Kidney (tissue), 22 donors: ENCODE results near the gene TSSK1B. TPM values are rescaled to one million over a fixed set of nuclear protein-coding genes. Genes with fewer than 3 reads are reported as not detected.

Experiments
- DNase-seq, 5 donors: peaks; one replicate each; pipeline ENCODE4 v3.0.0-alpha.2; 2013 to 2020
- FAIRE-seq: peaks from 2 replicates; lab custom pipeline; 2012; peaks lifted over from hg19 to GRCh38; lab: Jason Lieb, UNC
- H3K27ac ChIP-seq, 2 donors: one replicate each; pipeline ENCODE4 v1.7.0; 2013; ENCODE audit warnings: low read depth in 2 of 2, low read length in 2 of 2, inconsistent platforms in 1 of 2
- H3K27me3 ChIP-seq: one replicate; pipeline ENCODE4 v1.7.1; 2013; ENCODE audit warnings: low read length, inconsistent platforms; ENCODE audit not compliant: control insufficient read depth, insufficient read depth
- H3K36me3 ChIP-seq, 3 donors: one replicate each; pipeline versions ENCODE4 v1.7.0 to v1.7.1; 2013; ENCODE audit warnings: low read length in 3 of 3, control low read depth in 1 of 3, inconsistent platforms in 1 of 3; ENCODE audit not compliant: insufficient read depth in 3 of 3, control insufficient read depth in 2 of 3
- H3K4me1 ChIP-seq, 3 donors: one replicate each; pipeline versions ENCODE4 v1.7.0 to v1.7.1; 2013; ENCODE audit warnings: low read length in 3 of 3, inconsistent platforms in 1 of 3, low read depth in 1 of 3; ENCODE audit not compliant: control insufficient read depth in 2 of 3, insufficient read depth in 2 of 3
- H3K4me3 ChIP-seq, 3 donors: one replicate each; pipeline versions ENCODE4 v1.7.0 to v1.8.1; 2013; ENCODE audit warnings: low read length in 3 of 3, control low read depth in 1 of 3, inconsistent platforms in 1 of 3
- H3K9ac ChIP-seq, 3 donors: one replicate each; pipeline versions ENCODE4 v1.7.0 to v1.7.1; 2013; ENCODE audit warnings: low read length in 3 of 3, control low read depth in 1 of 3, inconsistent platforms in 1 of 3
- H3K9me3 ChIP-seq, 3 donors: one replicate each; pipeline versions ENCODE4 v1.7.0 to v1.7.1; 2013; ENCODE audit warnings: low read length in 3 of 3, control low read depth in 1 of 3, inconsistent platforms in 1 of 3; ENCODE audit not compliant: control insufficient read depth in 2 of 3, insufficient read depth in 1 of 3
- CTCF ChIP-seq: IDR thresholded peaks from 3 replicates; pipeline ENCODE4 v1.5.1; 2012; ENCODE audit warnings: mild to moderate bottlenecking, moderate library complexity, borderline replicate concordance; ENCODE audit not compliant: insufficient read depth; ENCODE audit errors: extremely low read depth
- intact Hi-C: fragments of 100-400 bp; cut with DNase I; formaldehyde crosslinking; loops from one replicate; pipeline ENCODE4 v1.11.1; 2022
- long read RNA-seq, 10 donors: library from polyadenylated mRNA in 1 of 10; unstranded in 1 of 10; transcript quantifications; one replicate each; pipeline ENCODE4 v2.0.0 and lab custom pipeline, GENCODE V29; 2021 to 2026
- polyA plus RNA-seq: library from polyadenylated mRNA; stranded (reverse); fragments of 350-450 nt; fragmentation: Illumina TruSeq; extraction: RNeasy Lipid Tissue Mini Kit (QIAGEN cat#74804); gene quantifications from one replicate; pipeline ENCODE4 v1.2.3, GENCODE V29; 2014; ENCODE audit warnings: low read depth, low replicate concordance; ENCODE audit not compliant: insufficient read depth
- total RNA-seq: library from RNA; stranded (reverse); fragmentation: NEBNext Ultra II Directional; extraction: Animal tissue kit (Norgen Biotek cat#: 25700); gene quantifications from one replicate; pipeline ENCODE4 v1.2.1, GENCODE V29; 2021
- donor health status: control.
- donor health status: control.
- donor health status: control.
- donor health status: control.
- donor health status: control.
- donor health status: DM: yes; HTN: yes; CAD: no.
- donor health status: Normal renal cell carcinoma (clear cell type).

The TSSK1B gene
- total RNA-seq: 0.13 TPM
- not detected for polyA plus RNA-seq
- long read RNA-seq, donor 1: 0 reads
- long read RNA-seq, donor 2: 0 reads
- long read RNA-seq, donor 3: 0 reads
- long read RNA-seq, donor 4: 0 reads
- long read RNA-seq, donor 5: 0 reads
- long read RNA-seq, donor 6: 0 reads
- long read RNA-seq, donor 7: 0 reads
- long read RNA-seq, donor 8, partial matches to known transcripts: 0 of 1 reads
- long read RNA-seq, donor 8, other reads (novel, unspliced or antisense): 0 of 1 reads
- long read RNA-seq, donor 9, partial matches to known transcripts: 0 of 1 reads
- long read RNA-seq, donor 9, other reads (novel, unspliced or antisense): 0 of 1 reads
- long read RNA-seq, donor 10: 0 reads

- H3K27me3 ChIP-seq: no peaks in the 10 kb centered on the region
- FAIRE-seq: no peak
- H3K27ac ChIP-seq: no peak within 1 kb of the TSS
- H3K4me1 ChIP-seq: no peaks in the 10 kb centered on the region
- H3K9me3 ChIP-seq: no peaks in the 10 kb centered on the region
- intact Hi-C loops: no loop called here
- no peak for DNase-seq
- H3K36me3 ChIP-seq: no peaks in the 10 kb centered on the region
- no peak within 1 kb of the TSS for H3K4me3 ChIP-seq
- TF ChIP-seq CTCF: no peak
- H3K9ac ChIP-seq: no peak within 1 kb of the TSS
These were observed at the start of gene TSSK1B for GRCh38 chr5:113434889-113435288. Gene TSSK1B, minus strand, starts transcription at chr5:113434989. Its CDS starts 150 bp downstream, at chr5:113434839.

GRCh38 chr5:113480243-113480642, 45.5 kb upstream of the TSSK1B start:
- Histone ChIP-seq H3K9me3 (no peaks in the 10 kb centered on the region), H3K4me1 (no peaks in the 10 kb centered on the region), H3K36me3 (no peaks in the 10 kb centered on the region), H3K4me3 (no peak overlapping the region), H3K27ac (no peak overlapping the region), H3K27me3 (no peaks in the 10 kb centered on the region), H3K9ac (no peak overlapping the region)
- DNase-seq (no peak), FAIRE-seq (no peak)
- TF ChIP-seq CTCF: no peak
- intact Hi-C loops: no loop called here

DNA sequence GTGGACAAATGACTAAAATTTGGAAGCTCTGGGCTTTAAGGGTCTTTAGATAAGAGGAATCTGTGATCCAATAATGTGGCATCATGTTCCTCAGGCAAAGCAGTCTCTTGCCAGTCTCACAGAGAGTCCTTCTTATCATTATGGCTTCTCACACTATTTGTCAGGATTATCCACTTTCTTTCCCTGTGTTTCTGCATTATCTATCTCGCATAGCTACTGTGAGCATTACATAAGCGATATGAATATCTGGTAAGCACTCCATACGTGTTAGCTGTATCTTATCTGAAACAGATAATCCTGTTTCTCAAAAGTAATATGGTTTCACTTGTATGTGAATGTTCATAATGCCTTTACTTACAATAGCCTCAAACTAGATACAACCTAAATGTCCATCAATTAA, 43.9 kb upstream of the TSSK1B start:
- H3K4me1 ChIP-seq: no peaks in the 10 kb centered on the region
- TF ChIP-seq CTCF: no peak
- DNase-seq (no peak), FAIRE-seq (no peak)
- intact Hi-C loops: no loop called here
- H3K9ac ChIP-seq: no peak overlapping the region
- no peaks in the 10 kb centered on the region for H3K9me3 ChIP-seq
- no peaks in the 10 kb centered on the region for H3K36me3 ChIP-seq
- no peaks in the 10 kb centered on the region for H3K27me3 ChIP-seq
- H3K4me3 ChIP-seq: no peak overlapping the region
- H3K27ac ChIP-seq: no peak overlapping the region
